H9 (cell line): ENCODE measurements around the gene PIN4. TPM values are rescaled to one million over a fixed set of nuclear protein-coding genes. Genes with fewer than 3 reads are reported as not detected.

Experiments
- DNase-seq: peaks from one replicate; pipeline ENCODE4 v3.0.0-alpha.2; 2017
- H2AFZ ChIP-seq: one replicate; pipeline ENCODE4 v1.6.1; 2013; ENCODE audit warnings: mild to moderate bottlenecking, low read length, control low read depth, moderate library complexity
- H2AK5ac ChIP-seq: 2 replicates; pipeline ENCODE4 v1.6.1; 2013; ENCODE audit warnings: low read length, control low read depth, mixed read lengths; ENCODE audit not compliant: insufficient read length
- H2BK120ac ChIP-seq: one replicate; pipeline ENCODE4 v1.6.1; 2013; ENCODE audit warnings: low read depth, mild to moderate bottlenecking, low read length, control low read depth, inconsistent platforms; ENCODE audit not compliant: poor library complexity, severe bottlenecking
- H2BK12ac ChIP-seq: 2 replicates; pipeline ENCODE4 v1.6.1; 2013; ENCODE audit warnings: low read length, control low read depth, mixed read lengths, low read depth; ENCODE audit not compliant: insufficient read length
- H2BK15ac ChIP-seq: 2 replicates; pipeline ENCODE4 v1.6.1; 2013; ENCODE audit warnings: low read depth, low read length, control low read depth
- H2BK20ac ChIP-seq: one replicate; pipeline ENCODE4 v1.6.1; 2013; ENCODE audit warnings: low read depth, mild to moderate bottlenecking, low read length, control low read depth, inconsistent platforms; ENCODE audit not compliant: poor library complexity, severe bottlenecking
- H2BK5ac ChIP-seq: 2 replicates; pipeline ENCODE4 v1.6.1; 2013; ENCODE audit warnings: low read length, control low read depth, mixed read lengths; ENCODE audit not compliant: insufficient read length
- H3K14ac ChIP-seq: 2 replicates; pipeline ENCODE4 v1.6.1; 2013; ENCODE audit warnings: low read length, control low read depth; ENCODE audit not compliant: insufficient read depth
- H3K18ac ChIP-seq: 2 replicates; pipeline ENCODE4 v1.6.1; 2013; ENCODE audit warnings: low read depth, mild to moderate bottlenecking, mixed read lengths, low read length, control low read depth; ENCODE audit not compliant: insufficient read length
- H3K23ac ChIP-seq: 2 replicates; pipeline ENCODE4 v1.6.1; 2013; ENCODE audit warnings: low read length, control low read depth, mixed read lengths, low read depth; ENCODE audit not compliant: insufficient read length
- H3K23me2 ChIP-seq: 2 replicates; pipeline ENCODE4 v1.6.1; 2013; ENCODE audit warnings: low read depth, mild to moderate bottlenecking, mixed read lengths, low read length, control low read depth; ENCODE audit not compliant: insufficient read length, poor library complexity, severe bottlenecking
- H3K27ac ChIP-seq: 2 replicates; pipeline ENCODE4 v1.5.1; 2013; ENCODE audit warnings: low read length, control low read depth, mixed read lengths, low read depth; ENCODE audit not compliant: insufficient read length
- H3K27me3 ChIP-seq: 2 replicates; pipeline ENCODE4 v1.6.1; 2013; ENCODE audit warnings: low read length, control low read depth, inconsistent platforms; ENCODE audit not compliant: insufficient read depth
- H3K4ac ChIP-seq: 2 replicates; pipeline ENCODE4 v1.6.1; 2013; ENCODE audit warnings: low read depth, mild to moderate bottlenecking, control low read depth, inconsistent platforms, low read length, moderate library complexity
- H3K4me1 ChIP-seq: 2 replicates; pipeline ENCODE4 v1.6.1; 2013; ENCODE audit warnings: low read length, control low read depth, inconsistent platforms; ENCODE audit not compliant: insufficient read depth
- H3K4me2 ChIP-seq: 2 replicates; pipeline ENCODE4 v1.6.1; 2013; ENCODE audit warnings: low read length, control low read depth, mixed read lengths; ENCODE audit not compliant: insufficient read length, insufficient read depth
- H3K56ac ChIP-seq: 2 replicates; pipeline ENCODE4 v1.6.1; 2013; ENCODE audit warnings: low read depth, mild to moderate bottlenecking, mixed read lengths, low read length, control low read depth; ENCODE audit not compliant: insufficient read length
- H3K79me1 ChIP-seq: 2 replicates; pipeline ENCODE4 v1.6.1; 2013; ENCODE audit warnings: low read depth, mild to moderate bottlenecking, moderate library complexity, low read length, control low read depth, inconsistent platforms; ENCODE audit not compliant: insufficient read depth, poor library complexity, severe bottlenecking
- H3K79me2 ChIP-seq: 2 replicates; pipeline ENCODE4 v1.6.1; 2013; ENCODE audit warnings: low read length, control low read depth, inconsistent platforms; ENCODE audit not compliant: insufficient read depth
- H3K9ac ChIP-seq: 2 replicates; pipeline ENCODE4 v1.6.1; 2013; ENCODE audit warnings: low read length, control low read depth, mixed read lengths; ENCODE audit not compliant: insufficient read length; ENCODE audit errors: extremely low read depth
- H3K9me3 ChIP-seq: one replicate; pipeline ENCODE4 v1.6.1; 2013; ENCODE audit warnings: low read depth, low read length, inconsistent platforms; ENCODE audit not compliant: control insufficient read depth
- H3T11ph ChIP-seq: one replicate; pipeline ENCODE4 v1.6.1; 2013; ENCODE audit warnings: mild to moderate bottlenecking, low read length, control low read depth, inconsistent platforms
- H4K20me1 ChIP-seq: one replicate; pipeline ENCODE4 v1.6.1; 2013; ENCODE audit not compliant: control insufficient read depth, insufficient read length, insufficient read depth
- H4K5ac ChIP-seq: 2 replicates; pipeline ENCODE4 v1.6.1; 2013; ENCODE audit warnings: low read depth, mild to moderate bottlenecking, mixed read lengths, low read length, control low read depth; ENCODE audit not compliant: insufficient read length
- H4K8ac ChIP-seq: replicated peaks from 2 replicates; pipeline ENCODE4 v1.6.1; 2013; ENCODE audit warnings: low read length, control low read depth, mixed read lengths, low read depth; ENCODE audit not compliant: insufficient read length
- H4K91ac ChIP-seq: 2 replicates; pipeline ENCODE4 v1.6.1; 2013; ENCODE audit warnings: low read depth, mild to moderate bottlenecking, moderate library complexity, mixed read lengths, low read length, control low read depth; ENCODE audit not compliant: insufficient read length
- H3K27ac Mint-ChIP-seq, 3 experiments: 2 replicates in 2 of 3; 3 replicates in 1 of 3; pipeline ENCODE4 v1.8.0; 2020 to 2021; ENCODE audit warnings: mixed read lengths in 3 of 3, mild to moderate bottlenecking in 1 of 3, moderate library complexity in 1 of 3
- H3K27me3 Mint-ChIP-seq: 2 replicates; pipeline ENCODE4 v1.8.0; 2021; ENCODE audit warnings: low read depth, mild to moderate bottlenecking, moderate library complexity, mixed read lengths
- H3K36me3 Mint-ChIP-seq, 3 experiments: 2 replicates in 2 of 3; 3 replicates in 1 of 3; pipeline ENCODE4 v1.8.0; 2020 to 2021; ENCODE audit warnings: low read depth in 3 of 3, mixed read lengths in 3 of 3; ENCODE audit not compliant: insufficient read depth in 1 of 3
- H3K4me1 Mint-ChIP-seq, 2 experiments: 2 replicates each; pipeline ENCODE4 v1.8.0; 2020; ENCODE audit warnings: mixed read lengths in 2 of 2
- H3K4me3 Mint-ChIP-seq, 2 experiments: 2 replicates in 1 of 2; 3 replicates in 1 of 2; pipeline ENCODE4 v1.8.0; 2020 to 2021; ENCODE audit warnings: mild to moderate bottlenecking in 2 of 2, mixed read lengths in 2 of 2, moderate library complexity in 1 of 2
- H3K9me3 Mint-ChIP-seq, 2 experiments: 2 replicates in 1 of 2; 3 replicates in 1 of 2; pipeline ENCODE4 v1.8.0; 2020; ENCODE audit warnings: mild to moderate bottlenecking in 2 of 2, mixed read lengths in 2 of 2, moderate library complexity in 1 of 2
- WGBS: extraction: QIAGEN DNeasy Blood & Tissue Kit; methylation state at CpG from one replicate; pipeline ENCODE4 v1.1.7; 2013; ENCODE audit warnings: missing lambda C conversion rate, low lambda C conversion rate, mixed read lengths; ENCODE audit not compliant: insufficient read length; ENCODE audit errors: extremely low coverage; 5-methylcytosine and 5-hydroxymethylcytosine counted together
- total RNA-seq: library from RNA; stranded (reverse); gene quantifications from 2 replicates; pipeline ENCODE4 v1.2.1, GENCODE V29; 2021
- TF ChIP-seq, protein P1 (sequence below): fragments of 200-600 bp; sonication (generic); conservative IDR thresholded peaks from 3 replicates; pipeline ENCODE4 v1.8.0; 2021; ENCODE audit warnings: antibody characterized with exemption, mild to moderate bottlenecking

Gene PIN4
- total RNA-seq, 1 experiment from 2014 or later, result 16.3 TPM

DNA sequence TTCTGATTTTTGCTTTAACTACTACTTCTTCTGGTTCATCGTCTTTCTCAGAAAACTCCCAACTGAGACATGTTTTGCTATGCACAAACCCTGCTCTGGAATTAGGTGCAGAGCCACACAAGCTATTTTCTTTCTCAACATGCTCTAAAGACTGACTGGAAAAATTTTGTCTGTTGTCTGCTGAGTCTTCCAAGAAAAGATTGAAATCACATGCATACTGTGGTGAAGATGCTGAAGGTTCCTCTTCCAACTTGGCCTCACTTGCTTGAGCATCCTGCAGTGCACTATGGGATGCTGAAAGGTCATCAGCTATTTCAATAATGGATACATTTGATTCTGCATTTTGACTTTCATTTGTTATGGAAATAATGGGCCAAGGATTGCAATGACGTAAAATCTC is 24.1 kb downstream of the PIN4 start:
- no CpG with 5 or more reads among the region's 2 CpGs for WGBS
- Histone ChIP-seq H3K27me3 (no peaks in the 10 kb centered on the region), H2BK12ac (no peak overlapping the region), H2BK15ac (no peak overlapping the region), H3K9me3 (peaks cover 37% of the 10 kb centered on the region), H3K79me1 (no peaks in the 10 kb centered on the region), H3K18ac (no peak overlapping the region), H2AFZ (no peak overlapping the region), H3K79me2 (no peaks in the 10 kb centered on the region), H3K14ac (no peak overlapping the region), H3K4me1 (no peaks in the 10 kb centered on the region; the same call in 1 of the 2 replicates), H4K8ac (no peak overlapping the region), H3K9ac (no peak overlapping the region), H3K23ac (no peak overlapping the region), H2BK20ac (no peak overlapping the region), H3K56ac (no peak overlapping the region), H3K4me2 (no peak overlapping the region), H3T11ph (no peak overlapping the region), H2AK5ac (no peak overlapping the region), H4K5ac (no peak overlapping the region), H3K4ac (no peak overlapping the region), H4K91ac (no peak overlapping the region), H3K23me2 (no peaks in the 10 kb centered on the region), H4K20me1 (no peaks in the 10 kb centered on the region), H2BK120ac (no peak overlapping the region), H3K27ac (no peak overlapping the region), H2BK5ac (no peak overlapping the region)
- Mint-ChIP-seq H3K9me3 (peaks cover 66 to 73% of the 10 kb centered on the region in 2 experiments), H3K36me3 (peaks cover 43 to 46% (median 44%) of the 10 kb centered on the region in 3 experiments), H3K27ac (no peak overlapping the region), H3K4me3 (no peak overlapping the region), H3K4me1 (peaks cover 20 to 22% of the 10 kb centered on the region in 2 experiments), H3K27me3 (peaks cover 2% of the 10 kb centered on the region; the same call in 1 of the 2 replicates)
- no peak for DNase-seq
- TF ChIP-seq, protein P1, sequence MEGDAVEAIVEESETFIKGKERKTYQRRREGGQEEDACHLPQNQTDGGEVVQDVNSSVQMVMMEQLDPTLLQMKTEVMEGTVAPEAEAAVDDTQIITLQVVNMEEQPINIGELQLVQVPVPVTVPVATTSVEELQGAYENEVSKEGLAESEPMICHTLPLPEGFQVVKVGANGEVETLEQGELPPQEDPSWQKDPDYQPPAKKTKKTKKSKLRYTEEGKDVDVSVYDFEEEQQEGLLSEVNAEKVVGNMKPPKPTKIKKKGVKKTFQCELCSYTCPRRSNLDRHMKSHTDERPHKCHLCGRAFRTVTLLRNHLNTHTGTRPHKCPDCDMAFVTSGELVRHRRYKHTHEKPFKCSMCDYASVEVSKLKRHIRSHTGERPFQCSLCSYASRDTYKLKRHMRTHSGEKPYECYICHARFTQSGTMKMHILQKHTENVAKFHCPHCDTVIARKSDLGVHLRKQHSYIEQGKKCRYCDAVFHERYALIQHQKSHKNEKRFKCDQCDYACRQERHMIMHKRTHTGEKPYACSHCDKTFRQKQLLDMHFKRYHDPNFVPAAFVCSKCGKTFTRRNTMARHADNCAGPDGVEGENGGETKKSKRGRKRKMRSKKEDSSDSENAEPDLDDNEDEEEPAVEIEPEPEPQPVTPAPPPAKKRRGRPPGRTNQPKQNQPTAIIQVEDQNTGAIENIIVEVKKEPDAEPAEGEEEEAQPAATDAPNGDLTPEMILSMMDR, result no peak
